ENCODE measurements around the gene TGFBR1. TPM values are rescaled to one million over a fixed set of nuclear protein-coding genes. Genes with fewer than 3 reads are reported as not detected.

TGFBR1 gene
- total RNA-seq, result 51.0 and 68.0 TPM in 2 replicates

- peak; percentile 12 for TF ChIP-seq CTCF (IDR thresholded peaks at IDR 0.05; ENCODE audit: insufficient read depth, low read depth, low read length)
- peak within 1 kb of the TSS; percentile 73 for H3K4me3 ChIP-seq (ENCODE audit: low read depth, low read length)
- DNase-seq (ENCODE audit: low read depth), result peak; percentile 94
Measured at GRCh38 chr9:99104459-99105151, at the start of gene TGFBR1. TGFBR1 (plus strand) TSS chr9:99105113; CDS start chr9:99105206, 93 bp downstream.

- TF ChIP-seq CTCF (IDR thresholded peaks at IDR 0.05; ENCODE audit: insufficient read depth, low read depth, low read length), result no peak
Measured at GRCh38 chr9:99055384-99055783, 49.5 kb upstream of the TGFBR1 start.

GRCh38 chr9:99056186-99056585 lies 48.7 kb upstream of the TGFBR1 start:
- TF ChIP-seq CTCF (IDR thresholded peaks at IDR 0.05; ENCODE audit: insufficient read depth, low read depth, low read length), result no peak
- no peak overlapping the region for H3K4me3 ChIP-seq (ENCODE audit: low read depth, low read length)
- DNase-seq (ENCODE audit: low read depth), result no peak

More at GRCh38 chr9:99055384-99055783, 49.5 kb upstream of the TGFBR1 start:
- no peak for DNase-seq (ENCODE audit: low read depth)
- no peak overlapping the region for H3K4me3 ChIP-seq (ENCODE audit: low read depth, low read length)

DNA sequence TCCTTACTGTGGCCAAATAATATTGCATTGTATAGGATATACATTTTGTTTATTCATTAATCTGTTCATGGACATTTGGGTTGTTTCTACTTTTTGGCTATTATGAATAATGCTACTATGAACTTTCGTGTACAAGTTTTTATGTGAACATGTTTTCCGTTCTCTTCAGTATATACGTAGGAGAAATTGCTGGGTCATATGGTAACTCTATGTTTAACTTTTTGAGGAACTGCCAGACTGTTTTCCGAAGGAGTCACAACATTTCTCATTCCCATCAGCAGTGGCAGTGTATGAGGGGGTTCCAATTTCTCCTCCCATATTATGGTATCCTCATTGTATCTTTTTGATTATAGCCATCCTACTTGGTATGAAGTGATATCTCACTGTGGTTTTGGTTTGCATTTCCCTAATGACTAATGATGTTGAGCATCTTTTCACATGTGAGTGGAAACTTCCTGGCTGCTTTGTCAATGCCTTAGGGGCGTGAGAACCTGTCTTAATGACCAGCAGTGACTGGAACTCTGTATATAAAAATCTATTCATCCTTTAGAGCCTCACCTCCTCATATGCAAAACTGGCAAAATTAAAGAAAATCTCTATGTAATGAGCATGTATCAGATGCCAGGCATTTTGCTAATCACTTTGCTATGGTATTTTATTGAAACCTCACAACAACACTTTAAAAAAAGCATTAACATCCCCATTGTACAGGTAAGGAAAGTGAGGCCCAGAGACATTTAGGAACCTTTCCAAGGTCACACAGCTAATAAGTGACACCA lies 47.8 kb upstream of the TGFBR1 start:
- DNase-seq (ENCODE audit: low read depth), result peak; percentile 91
- TF ChIP-seq CTCF (IDR thresholded peaks at IDR 0.05; ENCODE audit: insufficient read depth, low read depth, low read length), result no peak

DNA sequence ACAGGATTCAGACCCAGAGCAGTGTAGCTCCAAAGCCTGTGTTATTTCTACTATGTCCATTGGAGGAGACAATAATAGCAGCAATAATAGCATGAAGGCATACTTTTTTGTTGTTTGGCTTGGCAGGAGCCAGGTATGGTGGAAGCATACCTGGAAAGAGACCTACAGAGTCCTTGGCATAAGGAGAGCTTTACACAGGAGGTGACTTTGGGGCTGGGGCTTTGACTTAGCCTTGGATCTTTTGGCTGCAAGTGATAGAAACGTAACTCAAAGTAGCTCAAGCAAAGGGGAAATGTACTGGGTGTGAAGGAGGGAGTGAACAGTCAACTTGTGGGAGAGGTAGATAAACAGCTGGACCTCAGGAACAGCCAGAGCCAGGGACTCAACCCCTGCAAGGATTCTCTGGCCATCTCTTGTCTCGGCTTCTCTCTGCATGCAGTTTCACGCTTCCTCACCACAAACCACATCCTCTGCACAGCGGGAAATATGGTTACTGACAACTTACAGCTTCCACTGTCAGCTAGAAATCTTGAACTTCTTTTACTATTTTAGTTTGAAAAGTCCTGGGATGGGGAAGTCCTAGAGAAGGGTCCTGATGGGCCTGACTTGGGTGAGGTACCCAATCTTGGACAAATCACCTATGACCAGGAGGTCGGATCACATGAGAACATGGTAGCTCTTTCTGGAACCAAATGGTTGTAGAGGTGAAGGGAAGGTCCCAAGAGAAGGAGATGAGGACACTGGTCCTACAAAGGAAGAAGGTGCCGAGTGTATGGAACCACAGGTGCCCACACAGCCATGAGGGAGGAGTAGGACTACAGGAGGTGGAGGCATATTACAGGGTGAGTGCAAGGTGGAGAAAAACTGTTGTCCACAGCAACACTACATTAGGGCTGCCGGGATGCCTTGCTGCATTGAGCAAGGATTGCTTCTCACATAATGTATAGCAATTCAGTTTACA lies 47.0 kb upstream of the TGFBR1 start:
- peak; percentile 85 for DNase-seq (ENCODE audit: low read depth)
- no peak overlapping the region for H3K4me3 ChIP-seq (ENCODE audit: low read depth, low read length)
- no peak for TF ChIP-seq CTCF (IDR thresholded peaks at IDR 0.05; ENCODE audit: insufficient read depth, low read depth, low read length)

More for the DNA sequence above, 47.8 kb upstream of the TGFBR1 start:
- H3K4me3 ChIP-seq (ENCODE audit: low read depth, low read length), result no peak overlapping the region

Measured in fibroblast of villous mesenchyme (primary cell).